ENCODE measurements around the gene SMYD5.

GRCh38 chr2:73173781-73174180, 40.3 kb upstream of the SMYD5 start:
- TF ChIP-seq, protein P1, sequence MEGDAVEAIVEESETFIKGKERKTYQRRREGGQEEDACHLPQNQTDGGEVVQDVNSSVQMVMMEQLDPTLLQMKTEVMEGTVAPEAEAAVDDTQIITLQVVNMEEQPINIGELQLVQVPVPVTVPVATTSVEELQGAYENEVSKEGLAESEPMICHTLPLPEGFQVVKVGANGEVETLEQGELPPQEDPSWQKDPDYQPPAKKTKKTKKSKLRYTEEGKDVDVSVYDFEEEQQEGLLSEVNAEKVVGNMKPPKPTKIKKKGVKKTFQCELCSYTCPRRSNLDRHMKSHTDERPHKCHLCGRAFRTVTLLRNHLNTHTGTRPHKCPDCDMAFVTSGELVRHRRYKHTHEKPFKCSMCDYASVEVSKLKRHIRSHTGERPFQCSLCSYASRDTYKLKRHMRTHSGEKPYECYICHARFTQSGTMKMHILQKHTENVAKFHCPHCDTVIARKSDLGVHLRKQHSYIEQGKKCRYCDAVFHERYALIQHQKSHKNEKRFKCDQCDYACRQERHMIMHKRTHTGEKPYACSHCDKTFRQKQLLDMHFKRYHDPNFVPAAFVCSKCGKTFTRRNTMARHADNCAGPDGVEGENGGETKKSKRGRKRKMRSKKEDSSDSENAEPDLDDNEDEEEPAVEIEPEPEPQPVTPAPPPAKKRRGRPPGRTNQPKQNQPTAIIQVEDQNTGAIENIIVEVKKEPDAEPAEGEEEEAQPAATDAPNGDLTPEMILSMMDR (IDR thresholded peaks at IDR 0.05) = no peak
- no peak for TF ChIP-seq POLR2A (IDR thresholded peaks at IDR 0.05)

All from right lobe of liver (tissue), 4 donors.